HUDEP-2 (cell line): ENCODE data around the gene AZIN2.
"Not testable (repeated sequence)": the region's sequence is repeated elsewhere in the genome, so short reads cannot be mapped to it uniquely, and the experiment has no call there.

ENCODE experiments used
- DNase-seq, 76 experiments: peaks; one replicate each; lab custom pipeline; 2025; ENCODE audit not compliant: unreplicated experiment in 76 of 76; lab: John Stamatoyannopoulos, UW

The AZIN2 gene

GRCh38 chr1:33056426-33056825 lies 24.5 kb upstream of the AZIN2 start:
- DNase-seq, result no peak

DNA sequence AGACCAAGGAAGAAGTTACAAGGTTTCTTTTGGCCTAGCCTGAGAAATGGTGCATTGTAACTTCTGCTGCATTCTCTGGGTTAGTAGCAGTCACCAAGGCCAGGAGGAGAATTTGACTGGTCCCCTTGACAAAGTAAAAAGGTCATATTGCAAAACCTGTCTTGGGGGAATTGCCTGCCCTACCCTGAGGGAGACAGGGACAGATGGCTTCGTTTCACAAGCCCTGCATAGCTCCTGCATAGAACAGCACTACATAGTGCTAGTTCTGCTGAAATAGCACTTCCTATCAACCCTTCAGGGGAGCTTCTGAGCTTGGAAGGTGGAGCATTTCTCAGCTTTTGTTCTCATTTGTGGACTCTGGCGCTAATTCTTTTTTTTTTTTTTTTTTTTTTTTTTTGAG lies 23.9 kb upstream of the AZIN2 start:
- DNase-seq, result no peak

DNA sequence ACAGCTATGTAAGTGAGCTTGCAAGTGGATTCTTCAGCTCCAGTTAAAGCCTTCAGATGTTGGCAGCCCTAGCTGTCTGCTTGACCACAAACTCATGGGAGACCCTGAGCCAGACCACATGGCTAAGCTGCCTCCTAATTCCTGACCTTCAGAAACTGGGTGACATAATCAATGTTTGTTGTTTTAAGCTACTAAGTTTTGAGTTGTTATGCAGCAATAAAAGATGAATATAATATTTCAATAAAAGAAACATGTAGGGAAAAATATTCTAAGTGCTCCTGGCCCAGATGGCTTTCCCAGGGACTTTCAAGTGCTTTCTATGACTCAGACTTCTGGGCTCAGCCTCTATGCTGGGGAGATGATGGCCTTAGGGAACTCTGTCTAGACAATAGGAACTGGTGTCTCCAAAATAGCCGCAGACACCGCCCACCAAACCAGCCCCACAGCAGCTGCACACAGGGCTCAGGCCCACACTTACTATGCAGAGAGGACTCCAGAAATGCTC lies 20.3 kb upstream of the AZIN2 start:
- DNase-seq, result no peak

DNA sequence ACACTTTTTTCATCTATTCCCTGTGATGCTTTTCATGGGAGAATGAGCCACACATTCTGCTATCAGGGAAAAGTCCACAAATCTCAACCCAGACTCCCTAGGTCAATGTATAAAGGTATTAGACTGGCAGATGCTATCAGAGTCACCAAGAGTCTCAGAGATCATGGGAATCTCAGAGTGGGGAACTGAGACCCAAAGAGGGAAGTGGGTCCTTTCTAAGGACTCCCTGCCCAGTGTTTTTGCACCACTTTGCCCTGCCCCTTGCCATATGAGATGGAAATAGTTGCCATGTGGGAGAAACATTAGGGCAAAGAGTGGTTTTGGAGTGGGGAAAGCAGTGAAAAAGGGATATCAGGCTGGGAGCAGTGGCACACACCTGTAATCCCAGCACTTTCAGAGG lies 19.1 kb upstream of the AZIN2 start:
- DNase-seq, result no peak

GRCh38 chr1:33064284-33064683 lies 16.7 kb upstream of the AZIN2 start:
- not testable (repeated sequence) for DNase-seq

- DNase-seq, result no peak
These were observed 15.7 kb upstream of the AZIN2 start for GRCh38 chr1:33065301-33065700.

- DNase-seq, result not testable (repeated sequence)
These were observed 14.5 kb upstream of the AZIN2 start for GRCh38 chr1:33066477-33066876.

DNA sequence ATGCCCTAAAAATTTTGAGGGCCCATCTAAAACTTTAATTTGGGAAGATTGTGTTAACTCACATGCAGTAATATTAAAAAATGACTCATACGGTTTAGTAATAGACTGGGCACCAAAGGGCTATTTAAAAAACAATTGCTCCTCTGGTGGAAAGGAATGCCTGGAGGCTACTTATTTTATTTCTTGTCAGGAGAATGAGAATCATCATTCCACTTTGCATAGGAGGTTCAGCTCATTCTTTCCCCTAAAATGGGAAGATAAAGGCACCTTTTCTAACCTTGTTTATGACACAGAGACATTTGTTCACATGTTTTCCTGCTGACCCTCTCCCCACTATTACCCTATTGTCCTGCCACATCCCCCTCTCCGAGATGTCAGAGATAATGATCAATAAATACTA lies 12.8 kb upstream of the AZIN2 start:
- not testable (repeated sequence) for DNase-seq

DNA sequence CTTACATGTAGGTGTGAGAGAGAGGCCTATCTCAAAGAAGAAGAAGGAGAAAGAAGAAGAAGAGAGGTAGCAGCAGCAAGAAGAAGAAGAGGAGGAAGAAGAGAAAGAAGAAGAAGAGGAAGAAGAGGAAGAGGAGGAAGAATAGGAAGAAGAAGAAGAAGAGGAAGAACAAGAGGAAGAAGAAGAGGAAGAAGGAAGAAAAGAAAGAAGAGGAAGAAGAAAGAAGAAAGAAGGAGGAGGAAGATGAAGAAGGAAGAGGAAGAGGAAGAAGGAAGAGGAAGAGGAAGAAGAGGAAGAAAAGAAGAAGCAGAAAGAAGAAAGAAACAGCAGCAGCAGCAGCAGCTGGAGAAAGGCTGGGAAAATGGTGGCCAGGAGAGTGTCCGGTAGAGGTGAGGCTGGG lies 10.3 kb upstream of the AZIN2 start:
- DNase-seq, result no peak

DNA sequence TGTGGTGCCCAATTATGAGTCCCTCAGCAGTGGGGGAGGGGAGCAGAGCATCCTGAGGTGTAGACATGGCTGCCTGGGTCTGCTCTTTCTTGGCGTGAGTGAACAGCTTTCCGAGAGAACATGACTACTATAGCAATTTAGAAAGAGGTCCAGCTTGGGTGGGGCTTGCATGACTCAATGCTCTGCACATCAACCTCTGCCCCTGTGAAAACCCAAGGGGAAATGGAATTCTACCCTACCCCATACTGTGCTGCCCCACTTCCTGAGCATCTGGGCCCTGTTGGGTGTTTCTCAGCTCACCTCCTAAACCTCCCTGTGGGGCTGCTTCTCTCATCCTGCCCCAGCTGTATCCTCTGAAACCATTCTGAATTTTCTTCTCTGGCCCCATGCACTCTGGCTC lies 8.2 kb upstream of the AZIN2 start:
- DNase-seq, result no peak

GRCh38 chr1:33074193-33074945 lies 6.6 kb upstream of the AZIN2 start:
- no peak for DNase-seq

GRCh38 chr1:33078030-33078591 lies 2.8 kb upstream of the AZIN2 start:
- no peak for DNase-seq

GRCh38 chr1:33080373-33080772 lies 580 bp upstream of the AZIN2 start:
- DNase-seq, result no peak

DNA sequence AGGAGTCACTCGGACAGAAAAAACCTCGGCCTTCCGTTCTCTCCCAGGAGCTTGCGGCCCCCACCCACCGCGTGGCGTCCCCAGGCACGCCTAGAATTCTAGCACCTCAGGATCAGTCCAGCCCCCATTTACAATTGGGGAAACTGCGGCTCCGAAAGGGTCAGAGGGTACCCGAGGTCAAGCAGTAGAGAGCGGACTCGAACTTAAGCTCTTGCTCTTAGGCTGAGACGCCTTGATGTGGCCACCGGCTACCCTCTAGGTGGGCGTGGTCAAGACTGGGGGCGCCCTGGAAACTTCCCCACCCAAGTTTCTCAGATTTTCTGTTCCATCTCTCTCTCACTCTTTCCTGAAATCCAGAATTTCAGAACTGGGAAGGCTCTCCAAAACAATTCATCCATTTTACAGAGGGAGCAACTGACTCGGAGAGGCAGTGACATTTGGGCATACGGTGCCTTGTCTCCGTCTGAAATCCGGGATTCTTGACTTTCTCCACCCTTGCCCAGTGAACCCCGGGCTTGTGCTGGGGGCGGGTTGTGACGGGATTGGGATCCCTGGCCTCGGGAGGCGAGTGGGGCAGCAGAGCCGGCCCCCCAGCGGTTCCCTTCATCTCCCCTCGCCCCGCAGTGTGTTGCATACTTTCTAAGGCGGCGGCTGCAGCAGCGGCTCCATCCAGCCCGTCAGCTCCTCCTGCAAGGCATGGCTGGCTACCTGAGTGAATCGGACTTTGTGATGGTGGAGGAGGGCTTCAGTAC lies 777 bp downstream of the AZIN2 start:
- peak in 1 of 76 experiments; percentile 8 for DNase-seq

- no peak for DNase-seq
These were observed 1.7 kb downstream of the AZIN2 start for GRCh38 chr1:33082575-33083108.

- no peak for DNase-seq
These were observed 4.4 kb downstream of the AZIN2 start for GRCh38 chr1:33085332-33085731.

- DNase-seq, result peak in 34 of 76 experiments; percentile 7 to 53 (median 24)
These were observed 5.5 kb downstream of the AZIN2 start for GRCh38 chr1:33086384-33086850.

- no peak for DNase-seq
These were observed 6.7 kb downstream of the AZIN2 start for GRCh38 chr1:33087677-33088076.

GRCh38 chr1:33088119-33088906 lies 7.4 kb downstream of the AZIN2 start:
- DNase-seq, result no peak

GRCh38 chr1:33089457-33089856 lies 8.5 kb downstream of the AZIN2 start:
- DNase-seq, result no peak
